Activated T-cell treated with anti-CD3 and anti-CD28 coated beads for 1 hour (primary cell): ENCODE data around the gene EGF.

Experiments
- DNase-seq: peaks from one replicate; pipeline ENCODE4 v3.0.0-alpha.2; 2020; ENCODE audit warnings: low read depth

Gene EGF

GRCh38 chr4:109996526-109996925 lies 83.8 kb downstream of the EGF start:
- no peak for DNase-seq

GRCh38 chr4:109998867-109999584 lies 86.3 kb downstream of the EGF start:
- DNase-seq, result no peak

- no peak for DNase-seq
Observed at GRCh38 chr4:109999585-109999912, 86.9 kb downstream of the EGF start.

GRCh38 chr4:110002326-110002725 lies 89.6 kb downstream of the EGF start:
- DNase-seq, result no peak

GRCh38 chr4:110003401-110004187 lies 90.9 kb downstream of the EGF start:
- DNase-seq, result no peak

- no peak for DNase-seq
Observed at GRCh38 chr4:110004556-110004955, 91.9 kb downstream of the EGF start.

GRCh38 chr4:110005461-110006056 lies 92.9 kb downstream of the EGF start:
- no peak for DNase-seq

- DNase-seq, result no peak
Observed at GRCh38 chr4:110007217-110007616, 94.5 kb downstream of the EGF start.

- no peak for DNase-seq
Observed at GRCh38 chr4:110008540-110008939, 95.9 kb downstream of the EGF start.

GRCh38 chr4:110009550-110009949 lies 96.9 kb downstream of the EGF start:
- DNase-seq, result no peak

GRCh38 chr4:110010797-110011196 lies 98.1 kb downstream of the EGF start:
- no peak for DNase-seq

GRCh38 chr4:110012917-110013316 lies 100.2 kb downstream of the EGF start:
- DNase-seq, result no peak

- no peak for DNase-seq
Observed at GRCh38 chr4:110014233-110014632, 101.5 kb downstream of the EGF start.

- no peak for DNase-seq
Observed at GRCh38 chr4:110019153-110019552, 106.5 kb downstream of the EGF start.

- no peak for DNase-seq
Observed at GRCh38 chr4:110020139-110020538, 107.5 kb downstream of the EGF start.

GRCh38 chr4:110020646-110021443 lies 108.2 kb downstream of the EGF start:
- no peak for DNase-seq

- DNase-seq, result no peak
Observed at GRCh38 chr4:110022457-110022856, 109.8 kb downstream of the EGF start.

- DNase-seq, result no peak
Observed at GRCh38 chr4:110025056-110025455, 112.4 kb downstream of the EGF start.

GRCh38 chr4:110025718-110026117 lies 113.0 kb downstream of the EGF start:
- no peak for DNase-seq

- no peak for DNase-seq
Observed at GRCh38 chr4:110032603-110033002, 119.9 kb downstream of the EGF start.

- DNase-seq, result no peak
Observed at GRCh38 chr4:110033355-110034025, 120.8 kb downstream of the EGF start.

GRCh38 chr4:110034026-110034393 lies 121.3 kb downstream of the EGF start:
- no peak for DNase-seq
